Measurements from ENCODE around the gene INPP4A.

INPP4A gene

DNA sequence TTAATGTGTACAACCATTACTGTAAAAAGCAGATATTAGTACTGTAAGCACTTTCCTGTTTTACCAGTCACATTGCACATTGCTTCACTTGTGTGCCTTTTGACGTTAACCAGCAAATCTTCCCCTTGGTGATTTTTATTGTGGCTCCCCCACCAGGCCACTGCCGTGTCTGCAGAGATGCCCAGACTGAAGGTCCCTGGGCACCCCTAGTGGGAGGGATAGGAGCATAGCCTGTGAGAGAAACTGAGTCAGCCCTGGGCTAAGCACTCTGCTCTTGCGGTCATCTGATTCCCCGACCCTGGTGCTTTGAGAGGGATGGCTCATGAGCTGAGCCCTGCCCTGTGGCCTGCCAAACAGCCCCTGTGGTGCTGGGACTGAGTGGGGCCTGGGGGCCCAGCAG is 73.4 kb downstream of the INPP4A start (continued):
- TF ChIP-seq GLI4 (tag by site-specific recombination; IDR thresholded peaks at IDR 0.05), result no peak
- no peak for TF ChIP-seq HIC1 (tag by site-specific recombination; IDR thresholded peaks at IDR 0.05)
- TF ChIP-seq ZNF501 (tag by site-specific recombination; IDR thresholded peaks at IDR 0.05), result no peak

- ChIA-PET CTCF (no interaction called here), POLR2A (no interaction called here)
- H3K9me3 ChIP-seq (ENCODE audit: control insufficient read depth, insufficient read depth, low read depth, low read length), result no peaks in the 10 kb centered on the region
Measured at GRCh38 chr2:98519156-98519555, 74.5 kb downstream of the INPP4A start.

More at GRCh38 chr2:98519156-98519555, 74.5 kb downstream of the INPP4A start:
- H3K27ac ChIP-seq (ENCODE audit: extremely low read depth, low read depth, low read length), result no peak overlapping the region
- H3K36me3 ChIP-seq (ENCODE audit: control insufficient read depth in 2 of 2, insufficient read depth in 1 of 2, low read length in 2 of 2), result peaks cover 0 to 10% of the 10 kb centered on the region in 2 experiments; a peak in 1 of 3 replicates
- no peak for TF ChIP-seq AEBP2 (tag by site-specific recombination; IDR thresholded peaks at IDR 0.05; ENCODE audit: borderline replicate concordance)
- TF ChIP-seq ZNF521 (tag by site-specific recombination; IDR thresholded peaks at IDR 0.05), result no peak
- no peak for TF ChIP-seq KLF10 (tag by site-specific recombination; IDR thresholded peaks at IDR 0.05)
- TF ChIP-seq ZNF175 (tag by site-specific recombination; IDR thresholded peaks at IDR 0.05), result no peak
- no peak for TF ChIP-seq ZBTB20 (tag by site-specific recombination; IDR thresholded peaks at IDR 0.05)
- TF ChIP-seq ZNF626 (tag by site-specific recombination; IDR thresholded peaks at IDR 0.05), result no peak
- TF ChIP-seq ZNF335 (tag by site-specific recombination; conservative IDR thresholded peaks at IDR 0.05), result no peak
- TF ChIP-seq, protein P1, sequence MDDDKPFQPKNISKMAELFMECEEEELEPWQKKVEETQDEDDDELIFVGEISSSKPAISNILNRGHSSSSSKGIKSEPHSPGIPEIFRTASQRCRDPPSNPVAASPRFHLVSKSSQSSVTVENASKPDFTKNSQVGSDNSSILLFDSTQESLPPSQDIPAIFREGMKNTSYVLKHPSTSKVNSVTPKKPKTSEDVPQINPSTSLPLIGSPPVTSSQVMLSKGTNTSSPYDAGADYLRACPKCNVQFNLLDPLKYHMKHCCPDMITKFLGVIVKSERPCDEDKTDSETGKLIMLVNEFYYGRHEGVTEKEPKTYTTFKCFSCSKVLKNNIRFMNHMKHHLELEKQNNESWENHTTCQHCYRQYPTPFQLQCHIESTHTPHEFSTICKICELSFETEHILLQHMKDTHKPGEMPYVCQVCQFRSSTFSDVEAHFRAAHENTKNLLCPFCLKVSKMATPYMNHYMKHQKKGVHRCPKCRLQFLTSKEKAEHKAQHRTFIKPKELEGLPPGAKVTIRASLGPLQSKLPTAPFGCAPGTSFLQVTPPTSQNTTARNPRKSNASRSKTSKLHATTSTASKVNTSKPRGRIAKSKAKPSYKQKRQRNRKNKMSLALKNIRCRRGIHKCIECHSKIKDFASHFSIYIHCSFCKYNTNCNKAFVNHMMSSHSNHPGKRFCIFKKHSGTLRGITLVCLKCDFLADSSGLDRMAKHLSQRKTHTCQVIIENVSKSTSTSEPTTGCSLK (tag by site-specific recombination; IDR thresholded peaks at IDR 0.05), result no peak
- no peak for TF ChIP-seq EGR2 (tag by site-specific recombination; IDR thresholded peaks at IDR 0.05; ENCODE audit: low read depth)
- TF ChIP-seq ZNF600 (tag by site-specific recombination; IDR thresholded peaks at IDR 0.05), result no peak
- TF ChIP-seq GFI1B (tag by site-specific recombination; IDR thresholded peaks at IDR 0.05), result no peak
- no peak for TF ChIP-seq ZFP41 (tag by site-specific recombination; IDR thresholded peaks at IDR 0.05; ENCODE audit: borderline replicate concordance)
- TF ChIP-seq ZNF571 (tag by site-specific recombination; IDR thresholded peaks at IDR 0.05), result no peak
- TF ChIP-seq TSHZ1 (tag by site-specific recombination; IDR thresholded peaks at IDR 0.05; ENCODE audit: borderline replicate concordance), result no peak
- TF ChIP-seq, protein P2, sequence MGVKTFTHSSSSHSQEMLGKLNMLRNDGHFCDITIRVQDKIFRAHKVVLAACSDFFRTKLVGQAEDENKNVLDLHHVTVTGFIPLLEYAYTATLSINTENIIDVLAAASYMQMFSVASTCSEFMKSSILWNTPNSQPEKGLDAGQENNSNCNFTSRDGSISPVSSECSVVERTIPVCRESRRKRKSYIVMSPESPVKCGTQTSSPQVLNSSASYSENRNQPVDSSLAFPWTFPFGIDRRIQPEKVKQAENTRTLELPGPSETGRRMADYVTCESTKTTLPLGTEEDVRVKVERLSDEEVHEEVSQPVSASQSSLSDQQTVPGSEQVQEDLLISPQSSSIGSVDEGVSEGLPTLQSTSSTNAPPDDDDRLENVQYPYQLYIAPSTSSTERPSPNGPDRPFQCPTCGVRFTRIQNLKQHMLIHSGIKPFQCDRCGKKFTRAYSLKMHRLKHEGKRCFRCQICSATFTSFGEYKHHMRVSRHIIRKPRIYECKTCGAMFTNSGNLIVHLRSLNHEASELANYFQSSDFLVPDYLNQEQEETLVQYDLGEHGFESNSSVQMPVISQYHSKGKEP (tag by site-specific recombination; IDR thresholded peaks at IDR 0.05), result no peak
- no peak for TF ChIP-seq PATZ1 (tag by site-specific recombination; IDR thresholded peaks at IDR 0.05)
- TF ChIP-seq ZNF623 (tag by site-specific recombination; IDR thresholded peaks at IDR 0.05), result no peak
- no peak for TF ChIP-seq KLF7 (tag by site-specific recombination; IDR thresholded peaks at IDR 0.05; ENCODE audit: borderline replicate concordance)
- peaks cover 5% of the 10 kb centered on the region for H3K4me1 ChIP-seq (ENCODE audit: control insufficient read depth, insufficient read depth, low read length)
- no peak overlapping the region for H3K4me3 ChIP-seq (ENCODE audit: low read depth, low read length)

All from HEK293 (cell line).